Left cardiac atrium (tissue), 4 donors: ENCODE measurements around the gene TPM3. TPM values are rescaled to one million over a fixed set of nuclear protein-coding genes. Genes with fewer than 3 reads are reported as not detected.
"Not testable (repeated sequence)": the region's sequence is repeated elsewhere in the genome, so short reads cannot be mapped to it uniquely, and the experiment has no call there.

Experiments
- ATAC-seq, 2 donors: fragments of 200-7000 bp; cut with Tn5 transposase; one replicate each; pipeline ENCODE4 v1.9.1; 2020; ENCODE audit warnings: mild to moderate bottlenecking in 2 of 2, moderate library complexity in 2 of 2
- DNase-seq: peaks from one replicate; pipeline ENCODE4 v3.0.0-alpha.2; 2020
- intact Hi-C, 2 donors: fragments of 100-400 bp; cut with DNase I; formaldehyde crosslinking; loops; one replicate each; pipeline versions ENCODE4 v1.14.1 to v1.15.1; 2022 to 2023
- long read RNA-seq: library from polyadenylated mRNA; unstranded; transcript quantifications from one replicate; pipeline ENCODE4 v2.0.0, GENCODE V29; 2021
- total RNA-seq, 2 donors: library from RNA; stranded (reverse); fragmentation: NEBNext Ultra II Directional; extraction: Animal tissue kit (Norgen Biotek cat#: 25700); gene quantifications; one replicate each; pipeline ENCODE4 v1.2.1, GENCODE V29; 2021
- donor health status: DM: no; HTN: yes; CAD: no.
- donor health status: DM: no; HTN: yes; CAD: no; lungs with severe emphysema.
- donor health status: DM: yes; HTN: yes; CAD: no.
- donor health status: Dilated cardiomyopathy.

TPM3 gene
- total RNA-seq: 100 to 1,000 TPM; 287 to 561 TPM
- long read RNA-seq, transcript TPM3-212 (8 exons, 3,131 nt): major isoform, 124 of 336 reads
- long read RNA-seq, transcript TPM3-206 (8 exons, 2,108 nt): minor isoform, 7 of 336 reads
- long read RNA-seq, transcript TPM3-210 (10 exons, 1,523 nt): minor isoform, 114 of 336 reads
- long read RNA-seq, partial matches to known transcripts: 11 of 336 reads
- long read RNA-seq, other reads (novel, unspliced or antisense): 75 of 336 reads

GRCh38 chr1:154191990-154192461, at the start of gene TPM3:
Gene TPM3, minus strand, starts transcription at chr1:154192100. Its CDS starts 82 bp downstream, at chr1:154192018.
- intact Hi-C loops: no loop called here
- ATAC-seq (peak; percentile 41 to 66), DNase-seq (no peak)

- ATAC-seq (no peak), DNase-seq (no peak)
- intact Hi-C loops: no loop called here
Measured at GRCh38 chr1:154240294-154240833, 48.5 kb upstream of the TPM3 start.

GRCh38 chr1:154239491-154239890, 47.6 kb upstream of the TPM3 start:
- DNase-seq (no peak), ATAC-seq (no peak)
- intact Hi-C loops: no loop called here

GRCh38 chr1:154237880-154238506, 46.1 kb upstream of the TPM3 start:
- intact Hi-C loops: no loop called here
- ATAC-seq (no peak), DNase-seq (no peak)

GRCh38 chr1:154237435-154237834, 45.5 kb upstream of the TPM3 start:
- ATAC-seq (no peak), DNase-seq (no peak)
- intact Hi-C loops: no loop called here

GRCh38 chr1:154236855-154237254, 45.0 kb upstream of the TPM3 start:
- DNase-seq: no peak
- peak in 1 of 2 donors; percentile 41 for ATAC-seq
- intact Hi-C loops: no loop called here

- ATAC-seq, intact Hi-C loops, DNase-seq: not testable (repeated sequence)
Measured at GRCh38 chr1:154233127-154233526, 41.2 kb upstream of the TPM3 start.

GRCh38 chr1:154231112-154231511, 39.2 kb upstream of the TPM3 start:
- DNase-seq, ATAC-seq, intact Hi-C loops: not testable (repeated sequence)

GRCh38 chr1:154225370-154225769, 33.5 kb upstream of the TPM3 start:
- no peak for DNase-seq
- ATAC-seq: no peak
- intact Hi-C loops: no loop called here

- DNase-seq (no peak), ATAC-seq (no peak)
- intact Hi-C loops: no loop called here
Measured at GRCh38 chr1:154223621-154224020, 31.7 kb upstream of the TPM3 start.

GRCh38 chr1:154222918-154223317, 31.0 kb upstream of the TPM3 start:
- ATAC-seq: no peak
- intact Hi-C loops: no loop called here
- DNase-seq: no peak

GRCh38 chr1:154222518-154222917, 30.6 kb upstream of the TPM3 start:
- no peak for ATAC-seq
- intact Hi-C loops: no loop called here
- no peak for DNase-seq

GRCh38 chr1:154221278-154222001, 29.5 kb upstream of the TPM3 start:
- DNase-seq: peak; percentile 68
- intact Hi-C loops: no loop called here
- ATAC-seq: peak; percentile 27 to 64

GRCh38 chr1:154220970-154221277, 29.0 kb upstream of the TPM3 start:
- intact Hi-C loops: no loop called here
- no peak for ATAC-seq
- DNase-seq: no peak

- intact Hi-C loops: no loop called here
- peak; percentile 96 to 98 for ATAC-seq
- peak; percentile 100 for DNase-seq
Measured at GRCh38 chr1:154220071-154220969, 28.4 kb upstream of the TPM3 start, which contains the start of gene UBAP2L. Gene UBAP2L, plus strand, starts transcription at chr1:154220955. Its CDS starts 4,169 bp downstream, at chr1:154225124.

GRCh38 chr1:154219541-154219940, 27.6 kb upstream of the TPM3 start:
- DNase-seq (no peak), ATAC-seq (no peak)
- intact Hi-C loops: no loop called here

- ATAC-seq: no peak
- intact Hi-C loops: no loop called here
- DNase-seq: no peak
Measured at GRCh38 chr1:154218545-154218944, 26.6 kb upstream of the TPM3 start.

GRCh38 chr1:154213274-154213673, 21.4 kb upstream of the TPM3 start:
- intact Hi-C loops: no loop called here
- no peak for DNase-seq
- ATAC-seq: peak in 1 of 2 donors; percentile 41

- intact Hi-C loops: no loop called here
- DNase-seq (no peak), ATAC-seq (peak; percentile 57 to 82)
Measured at GRCh38 chr1:154212083-154212482, 20.2 kb upstream of the TPM3 start.
